Measurements from ENCODE around the gene ZBED4.
A peak's percentile ranks its signal among the peaks of the same experiment; 100 is the strongest.

The ZBED4 gene

GRCh38 chr22:49917974-49918910 lies 64.6 kb downstream of the ZBED4 start, which contains the start of the genes ALG12 and CRELD2:
Gene ALG12 (minus strand): TSS chr22:49918438. CDS start chr22:49913765, 4,673 bp downstream.
Gene CRELD2 (plus strand): TSS chr22:49918634. CDS start chr22:49918770, 136 bp downstream.
- peak; percentile 97 for FAIRE-seq

GRCh38 chr22:49918911-49919881 lies 65.6 kb downstream of the ZBED4 start:
- DNase-seq (ENCODE audit: insufficient read length, low spot score), result no peak
- TF ChIP-seq PAX5 (IDR thresholded peaks at IDR 0.05; ENCODE audit: insufficient read depth, low read length, severe bottlenecking) (no peak), POLR2AphosphoS5 (IDR thresholded peaks at IDR 0.05; ENCODE audit: low read depth, low read length) (no peak), TAF1 (IDR thresholded peaks at IDR 0.05; ENCODE audit: low read depth, low read length) (no peak), POLR2A (IDR thresholded peaks at IDR 0.05; ENCODE audit: low read depth, low read length) (no peak), SPI1 (IDR thresholded peaks at IDR 0.05; ENCODE audit: low read depth, low read length) (no peak), POU2F2 (IDR thresholded peaks at IDR 0.05; ENCODE audit: low read depth, low read length) (no peak)
- FAIRE-seq, result peak; percentile 20

More at GRCh38 chr22:49917974-49918910, 64.6 kb downstream of the ZBED4 start, which contains the start of the genes ALG12 and CRELD2:
- peak; percentile 100 for DNase-seq (ENCODE audit: insufficient read length, low spot score)
- TF ChIP-seq POU2F2 (IDR thresholded peaks at IDR 0.05; ENCODE audit: low read depth, low read length), result 0 out of 2 replicates have a peak, but pooled peaks have one; percentile 10
- TF ChIP-seq TAF1 (IDR thresholded peaks at IDR 0.05; ENCODE audit: low read depth, low read length), result 0 out of 2 replicates have a peak, but pooled peaks have one; percentile 30
- TF ChIP-seq POLR2AphosphoS5 (IDR thresholded peaks at IDR 0.05; ENCODE audit: low read depth, low read length), result no peak
- TF ChIP-seq PAX5 (IDR thresholded peaks at IDR 0.05; ENCODE audit: insufficient read depth, low read length, severe bottlenecking), result no peak
- no peak for TF ChIP-seq POLR2A (IDR thresholded peaks at IDR 0.05; ENCODE audit: low read depth, low read length)
- TF ChIP-seq SPI1 (IDR thresholded peaks at IDR 0.05; ENCODE audit: low read depth, low read length), result no peak

- DNase-seq (ENCODE audit: insufficient read length, low spot score) (no peak), FAIRE-seq (no peak)
- TF ChIP-seq PAX5 (IDR thresholded peaks at IDR 0.05; ENCODE audit: insufficient read depth, low read length, severe bottlenecking) (no peak), POLR2A (IDR thresholded peaks at IDR 0.05; ENCODE audit: low read depth, low read length) (0 out of 2 replicates have a peak, but pooled peaks have one; percentile 40)
These were observed 67.2 kb downstream of the ZBED4 start for GRCh38 chr22:49920859-49921258.

- DNase-seq (ENCODE audit: insufficient read length, low spot score) (no peak), FAIRE-seq (no peak)
- TF ChIP-seq PAX5 (IDR thresholded peaks at IDR 0.05; ENCODE audit: insufficient read depth, low read length, severe bottlenecking), result no peak
- no peak for TF ChIP-seq SPI1 (IDR thresholded peaks at IDR 0.05; ENCODE audit: low read depth, low read length)
- TF ChIP-seq POU2F2 (IDR thresholded peaks at IDR 0.05; ENCODE audit: low read depth, low read length), result no peak
These were observed 68.0 kb downstream of the ZBED4 start for GRCh38 chr22:49921508-49922278.

GRCh38 chr22:49922484-49922883 lies 68.8 kb downstream of the ZBED4 start:
- FAIRE-seq (no peak), DNase-seq (ENCODE audit: insufficient read length, low spot score) (no peak)
- no peak for TF ChIP-seq SPI1 (IDR thresholded peaks at IDR 0.05; ENCODE audit: low read depth, low read length)
- no peak for TF ChIP-seq POU2F2 (IDR thresholded peaks at IDR 0.05; ENCODE audit: low read depth, low read length)

- no peak for DNase-seq (ENCODE audit: insufficient read length, low spot score)
- TF ChIP-seq POLR2A (IDR thresholded peaks at IDR 0.05; ENCODE audit: low read depth, low read length) (no peak), SPI1 (IDR thresholded peaks at IDR 0.05; ENCODE audit: low read depth, low read length) (no peak), TAF1 (IDR thresholded peaks at IDR 0.05; ENCODE audit: low read depth, low read length) (no peak), POU2F2 (IDR thresholded peaks at IDR 0.05; ENCODE audit: low read depth, low read length) (no peak), POLR2AphosphoS5 (IDR thresholded peaks at IDR 0.05; ENCODE audit: low read depth, low read length) (no peak), PAX5 (IDR thresholded peaks at IDR 0.05; ENCODE audit: insufficient read depth, low read length, severe bottlenecking) (no peak)
- no peak for FAIRE-seq
These were observed 69.3 kb downstream of the ZBED4 start for GRCh38 chr22:49922926-49923325.

- peak; percentile 44 for TF ChIP-seq PAX5 (IDR thresholded peaks at IDR 0.05; ENCODE audit: insufficient read depth, low read length, severe bottlenecking)
- 0 out of 2 replicates have a peak, but pooled peaks have one; percentile 57 for TF ChIP-seq POU2F2 (IDR thresholded peaks at IDR 0.05; ENCODE audit: low read depth, low read length)
- TF ChIP-seq POLR2A (IDR thresholded peaks at IDR 0.05; ENCODE audit: low read depth, low read length), result no peak
- DNase-seq (ENCODE audit: insufficient read length, low spot score) (no peak), FAIRE-seq (peak; percentile 88)
These were observed 69.8 kb downstream of the ZBED4 start for GRCh38 chr22:49923445-49923844.

GRCh38 chr22:49924113-49924833 lies 70.6 kb downstream of the ZBED4 start:
- no peak for TF ChIP-seq TAF1 (IDR thresholded peaks at IDR 0.05; ENCODE audit: low read depth, low read length)
- TF ChIP-seq POU2F2 (IDR thresholded peaks at IDR 0.05; ENCODE audit: low read depth, low read length), result no peak
- TF ChIP-seq POLR2AphosphoS5 (IDR thresholded peaks at IDR 0.05; ENCODE audit: low read depth, low read length), result 0 out of 2 replicates have a peak, but pooled peaks have one; percentile 8
- no peak for TF ChIP-seq SPI1 (IDR thresholded peaks at IDR 0.05; ENCODE audit: low read depth, low read length)
- TF ChIP-seq PAX5 (IDR thresholded peaks at IDR 0.05; ENCODE audit: insufficient read depth, low read length, severe bottlenecking), result no peak
- no peak for TF ChIP-seq POLR2A (IDR thresholded peaks at IDR 0.05; ENCODE audit: low read depth, low read length)
- FAIRE-seq (peak; percentile 52), DNase-seq (ENCODE audit: insufficient read length, low spot score) (no peak)

Data from GM12891 (cell line).